ENCODE results near the gene HSPG2.

- TF ChIP-seq CTCF (IDR thresholded peaks at IDR 0.05) (no peak), POLR2AphosphoS5 (IDR thresholded peaks at IDR 0.05; ENCODE audit: insufficient read depth in 1 of 2, low read depth in 1 of 2) (no peak), POLR2A (IDR thresholded peaks at IDR 0.05) (no peak)
Observed at GRCh38 chr1:21794656-21795055, 142.5 kb downstream of the HSPG2 start.
